MM.1S (cell line): Measurements from ENCODE around the gene PLIN4.

Source experiments
- CTCF ChIP-seq: fragments of 300-600 bp; sonication (generic); IDR thresholded peaks from 2 replicates; pipeline ENCODE4 v1.5.1; 2016; ENCODE audit warnings: antibody characterized with exemption, low read length, mixed read lengths
- EZH2 ChIP-seq: fragments of 300-600 bp; sonication (generic); optimal IDR thresholded peaks from 2 replicates; pipeline ENCODE3; 2017; ENCODE audit warnings: low read depth, mild to moderate bottlenecking, antibody characterized with exemption, low read length, mixed read lengths

GRCh38 chr19:4555657-4556561, 37.6 kb upstream of the PLIN4 start:
- TF ChIP-seq EZH2 (no peak), CTCF (no peak)
